HepG2 (cell line): Measurements from ENCODE around the gene NUP155. TPM values are rescaled to one million over a fixed set of nuclear protein-coding genes. Genes with fewer than 3 reads are reported as not detected.

Source experiments
- DRAP1 ChIP-seq: IDR thresholded peaks from 2 replicates; pipeline ENCODE4 v1.6.1; 2016; ENCODE audit warnings: missing genetic modification reagents, missing compliant biosample characterization
- FOSL2 ChIP-seq: sonication (generic); formaldehyde crosslinking; IDR thresholded peaks from 2 replicates; pipeline ENCODE4 v1.4.0; 2020; ENCODE audit warnings: missing genetic modification reagents
- GATAD2A ChIP-seq: IDR thresholded peaks from 2 replicates; pipeline ENCODE4 v1.6.1; 2016
- HBP1 ChIP-seq: IDR thresholded peaks from 2 replicates; pipeline ENCODE4 v1.6.1; 2016; ENCODE audit warnings: low read depth, control low read depth
- HMG20A ChIP-seq: IDR thresholded peaks from 2 replicates; pipeline ENCODE4 v1.6.1; 2016; ENCODE audit warnings: borderline replicate concordance
- KDM5B ChIP-seq: sonication (generic); formaldehyde crosslinking; IDR thresholded peaks from 2 replicates; pipeline ENCODE4 v1.4.0; 2020; ENCODE audit warnings: missing genetic modification reagents, mild to moderate bottlenecking, borderline replicate concordance
- KLF15 ChIP-seq: sonication (generic); formaldehyde crosslinking; IDR thresholded peaks from 2 replicates; pipeline ENCODE4 v1.8.1; 2023; ENCODE audit warnings: borderline replicate concordance, mild to moderate bottlenecking, inconsistent platforms, missing genetic modification reagents, mixed read lengths
- KMT2A ChIP-seq: sonication (generic); formaldehyde crosslinking; IDR thresholded peaks from 2 replicates; pipeline ENCODE4 v1.4.0; 2020; ENCODE audit warnings: missing genetic modification reagents
- PHF5A ChIP-seq: IDR thresholded peaks from one replicate; pipeline ENCODE4 v1.6.1; 2018; ENCODE audit warnings: low read depth, missing genetic modification reagents; ENCODE audit not compliant: unreplicated experiment
- REPIN1 ChIP-seq: sonication (generic); formaldehyde crosslinking; IDR thresholded peaks from 2 replicates; pipeline ENCODE4 v1.8.0; 2022; ENCODE audit warnings: missing genetic modification reagents, low read depth, mild to moderate bottlenecking, borderline replicate concordance
- TBX2 ChIP-seq: sonication (generic); formaldehyde crosslinking; IDR thresholded peaks from 2 replicates; pipeline ENCODE4 v1.5.0; 2020; ENCODE audit warnings: missing genetic modification reagents, mild to moderate bottlenecking, borderline replicate concordance
- THRA ChIP-seq: sonication (generic); formaldehyde crosslinking; IDR thresholded peaks from 2 replicates; pipeline ENCODE4 v1.4.0; 2020; ENCODE audit warnings: missing genetic modification reagents, borderline replicate concordance
- ZNF317 ChIP-seq: sonication (generic); formaldehyde crosslinking; IDR thresholded peaks from 2 replicates; pipeline ENCODE4 v1.5.0; 2020; ENCODE audit warnings: mild to moderate bottlenecking, missing genetic modification reagents
- ZNF333 ChIP-seq: sonication (generic); formaldehyde crosslinking; IDR thresholded peaks from 2 replicates; pipeline ENCODE4 v1.4.0; 2020; ENCODE audit warnings: mild to moderate bottlenecking, missing genetic modification reagents, borderline replicate concordance
- ZNF414 ChIP-seq: sonication (generic); formaldehyde crosslinking; IDR thresholded peaks from 2 replicates; pipeline ENCODE4 v1.5.0; 2020; ENCODE audit warnings: missing genetic modification reagents
- ZNF792 ChIP-seq: IDR thresholded peaks from 2 replicates; pipeline ENCODE4 v1.6.1; 2016
- polyA plus RNA-seq, 8 experiments: library from polyadenylated mRNA; depleted of rRNA in 3 of 8; stranded (reverse) in 7 of 8; unstranded in 1 of 8; fragments of >200 nt; fragmentation: Illumina TruSeq in 4 of 8; extraction: Trizol in 4 of 8; gene quantifications; 2 replicates each; pipeline versions ENCODE4 v1.2.1 to v1.2.3, GENCODE V29; 2011 to 2016; ENCODE audit warnings: low read depth in 4 of 8, missing spikeins in 1 of 8, mixed read lengths in 1 of 8; ENCODE audit not compliant: insufficient read depth in 1 of 8
- total RNA-seq, 5 experiments: library from RNA; depleted of rRNA; stranded (reverse); fragments of >200 nt; fragmentation: Illumina TruSeq; extraction: Trizol; gene quantifications; 2 replicates each; pipeline ENCODE4 v1.2.3, GENCODE V29; 2016; ENCODE audit warnings: low read depth in 1 of 5
- TF ChIP-seq, protein P1 (sequence below): sonication (generic); formaldehyde crosslinking; IDR thresholded peaks from 2 replicates; pipeline ENCODE4 v1.4.0; 2020; ENCODE audit warnings: mild to moderate bottlenecking, missing genetic modification reagents, borderline replicate concordance
- TF ChIP-seq, protein P2 (sequence below): sonication (generic); formaldehyde crosslinking; IDR thresholded peaks from 2 replicates; pipeline ENCODE4 v1.4.0; 2020; ENCODE audit warnings: missing genetic modification reagents

Gene NUP155
- total and polyA plus RNA-seq, 2 of the 13 experiments (the other 11 are each of a cell fraction or from before 2014, with no cell fraction given) = 13.0 to 57.4 TPM

- TF ChIP-seq TBX2 (CRISPR knock-in tag) = peak; percentile 59; the same call in 1 of the 2 replicates
- TF ChIP-seq HMG20A (CRISPR knock-in tag) = 0 out of 2 replicates have a peak, but pooled peaks have one; percentile 13
- peak; percentile 82; the same call in 1 of the 2 replicates for TF ChIP-seq KMT2A (CRISPR knock-in tag)
- peak; percentile 60; the same call in 1 of the 2 replicates for TF ChIP-seq REPIN1 (CRISPR knock-in tag)
- peak; percentile 78; the same call in 1 of the 2 replicates for TF ChIP-seq ZNF317 (CRISPR knock-in tag)
- TF ChIP-seq GATAD2A (CRISPR knock-in tag) = peak; percentile 56; the same call in 1 of the 2 replicates
- TF ChIP-seq KDM5B (CRISPR knock-in tag) = peak; percentile 85; the same call in 1 of the 2 replicates
- peak; percentile 43 for TF ChIP-seq FOSL2 (CRISPR knock-in tag)
- peak; percentile 62; the same call in 1 of the 2 replicates for TF ChIP-seq DRAP1 (CRISPR knock-in tag)
- TF ChIP-seq PHF5A (CRISPR knock-in tag) = peak; percentile 96
- TF ChIP-seq THRA (CRISPR knock-in tag) = peak; percentile 25; the same call in 1 of the 2 replicates
- peak; percentile 77; the same call in 1 of the 2 replicates for TF ChIP-seq ZNF414 (CRISPR knock-in tag)
- TF ChIP-seq HBP1 = peak; percentile 67; the same call in 1 of the 2 replicates
- TF ChIP-seq, protein P1, sequence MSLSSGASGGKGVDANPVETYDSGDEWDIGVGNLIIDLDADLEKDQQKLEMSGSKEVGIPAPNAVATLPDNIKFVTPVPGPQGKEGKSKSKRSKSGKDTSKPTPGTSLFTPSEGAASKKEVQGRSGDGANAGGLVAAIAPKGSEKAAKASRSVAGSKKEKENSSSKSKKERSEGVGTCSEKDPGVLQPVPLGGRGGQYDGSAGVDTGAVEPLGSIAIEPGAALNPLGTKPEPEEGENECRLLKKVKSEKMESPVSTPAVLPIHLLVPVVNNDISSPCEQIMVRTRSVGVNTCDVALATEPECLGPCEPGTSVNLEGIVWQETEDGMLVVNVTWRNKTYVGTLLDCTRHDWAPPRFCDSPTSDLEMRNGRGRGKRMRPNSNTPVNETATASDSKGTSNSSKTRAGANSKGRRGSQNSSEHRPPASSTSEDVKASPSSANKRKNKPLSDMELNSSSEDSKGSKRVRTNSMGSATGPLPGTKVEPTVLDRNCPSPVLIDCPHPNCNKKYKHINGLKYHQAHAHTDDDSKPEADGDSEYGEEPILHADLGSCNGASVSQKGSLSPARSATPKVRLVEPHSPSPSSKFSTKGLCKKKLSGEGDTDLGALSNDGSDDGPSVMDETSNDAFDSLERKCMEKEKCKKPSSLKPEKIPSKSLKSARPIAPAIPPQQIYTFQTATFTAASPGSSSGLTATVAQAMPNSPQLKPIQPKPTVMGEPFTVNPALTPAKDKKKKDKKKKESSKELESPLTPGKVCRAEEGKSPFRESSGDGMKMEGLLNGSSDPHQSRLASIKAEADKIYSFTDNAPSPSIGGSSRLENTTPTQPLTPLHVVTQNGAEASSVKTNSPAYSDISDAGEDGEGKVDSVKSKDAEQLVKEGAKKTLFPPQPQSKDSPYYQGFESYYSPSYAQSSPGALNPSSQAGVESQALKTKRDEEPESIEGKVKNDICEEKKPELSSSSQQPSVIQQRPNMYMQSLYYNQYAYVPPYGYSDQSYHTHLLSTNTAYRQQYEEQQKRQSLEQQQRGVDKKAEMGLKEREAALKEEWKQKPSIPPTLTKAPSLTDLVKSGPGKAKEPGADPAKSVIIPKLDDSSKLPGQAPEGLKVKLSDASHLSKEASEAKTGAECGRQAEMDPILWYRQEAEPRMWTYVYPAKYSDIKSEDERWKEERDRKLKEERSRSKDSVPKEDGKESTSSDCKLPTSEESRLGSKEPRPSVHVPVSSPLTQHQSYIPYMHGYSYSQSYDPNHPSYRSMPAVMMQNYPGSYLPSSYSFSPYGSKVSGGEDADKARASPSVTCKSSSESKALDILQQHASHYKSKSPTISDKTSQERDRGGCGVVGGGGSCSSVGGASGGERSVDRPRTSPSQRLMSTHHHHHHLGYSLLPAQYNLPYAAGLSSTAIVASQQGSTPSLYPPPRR (CRISPR knock-in tag) = peak; percentile 44; the same call in 1 of the 2 replicates
- TF ChIP-seq KLF15 (CRISPR knock-in tag) = 0 out of 2 replicates have a peak, but pooled peaks have one; percentile 38
- TF ChIP-seq ZNF792 (CRISPR knock-in tag) = peak; percentile 43; the same call in 1 of the 2 replicates
- TF ChIP-seq ZNF333 (CRISPR knock-in tag) = 0 out of 2 replicates have a peak, but pooled peaks have one; percentile 45
- TF ChIP-seq, protein P2, sequence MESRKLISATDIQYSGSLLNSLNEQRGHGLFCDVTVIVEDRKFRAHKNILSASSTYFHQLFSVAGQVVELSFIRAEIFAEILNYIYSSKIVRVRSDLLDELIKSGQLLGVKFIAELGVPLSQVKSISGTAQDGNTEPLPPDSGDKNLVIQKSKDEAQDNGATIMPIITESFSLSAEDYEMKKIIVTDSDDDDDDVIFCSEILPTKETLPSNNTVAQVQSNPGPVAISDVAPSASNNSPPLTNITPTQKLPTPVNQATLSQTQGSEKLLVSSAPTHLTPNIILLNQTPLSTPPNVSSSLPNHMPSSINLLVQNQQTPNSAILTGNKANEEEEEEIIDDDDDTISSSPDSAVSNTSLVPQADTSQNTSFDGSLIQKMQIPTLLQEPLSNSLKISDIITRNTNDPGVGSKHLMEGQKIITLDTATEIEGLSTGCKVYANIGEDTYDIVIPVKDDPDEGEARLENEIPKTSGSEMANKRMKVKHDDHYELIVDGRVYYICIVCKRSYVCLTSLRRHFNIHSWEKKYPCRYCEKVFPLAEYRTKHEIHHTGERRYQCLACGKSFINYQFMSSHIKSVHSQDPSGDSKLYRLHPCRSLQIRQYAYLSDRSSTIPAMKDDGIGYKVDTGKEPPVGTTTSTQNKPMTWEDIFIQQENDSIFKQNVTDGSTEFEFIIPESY = peak; percentile 51
Measured at GRCh38 chr5:37379100-37379628, 8.3 kb upstream of the NUP155 start, which contains the start of gene WDR70 (continued).
